Right lobe of liver (tissue), 6 donors: ENCODE results near the gene CCDC182. TPM values are rescaled to one million over a fixed set of nuclear protein-coding genes. Genes with fewer than 3 reads are reported as not detected.

Source experiments
- ATAC-seq, 4 donors: fragments of 200-7000 bp; cut with Tn5 transposase; one replicate each; pipeline ENCODE4 v1.9.1; 2020; ENCODE audit warnings: mild to moderate bottlenecking in 4 of 4, moderate library complexity in 4 of 4
- DNase-seq, 3 donors: peaks; one replicate each; pipeline ENCODE4 v3.0.0-alpha.2; 2020
- H3K27ac ChIP-seq, 3 donors: fragments of 200-600 bp; one replicate each; pipeline ENCODE4 v1.8.0; 2022
- H3K27me3 ChIP-seq, 2 donors: fragments of 200-600 bp; one replicate each; pipeline ENCODE4 v1.8.0; 2022
- H3K36me3 ChIP-seq, 4 donors: fragments of 200-600 bp; sonication (generic) in 1 of 4; one replicate each; pipeline versions ENCODE4 v1.5.1 to v1.8.0; 2017 to 2022; ENCODE audit warnings: control low read depth in 1 of 4
- H3K4me1 ChIP-seq, 4 donors: fragments of 200-600 bp; sonication (generic) in 1 of 4; one replicate each; pipeline versions ENCODE4 v1.5.1 to v1.8.0; 2017 to 2022; ENCODE audit warnings: control low read depth in 1 of 4
- H3K4me3 ChIP-seq, 3 donors: fragments of 200-600 bp; one replicate each; pipeline ENCODE4 v1.8.0; 2022
- H3K9me3 ChIP-seq, 4 donors: fragments of 200-600 bp; sonication (generic) in 1 of 4; one replicate each; pipeline versions ENCODE4 v1.5.1 to v1.8.0; 2017 to 2022; ENCODE audit warnings: control low read depth in 1 of 4
- CTCF ChIP-seq, 4 donors: fragments of 200-600 bp in 3 of 4; fragments of 450-650 bp in 1 of 4; IDR thresholded peaks; one replicate each; pipeline versions ENCODE4 v1.5.1 to v1.8.0; 2016 to 2022; ENCODE audit warnings: antibody characterized with exemption in 4 of 4, mild to moderate bottlenecking in 2 of 4
- POLR2A ChIP-seq: fragments of 450-650 bp; IDR thresholded peaks from one replicate; pipeline ENCODE4 v1.6.1; 2017; ENCODE audit warnings: antibody characterized with exemption, mild to moderate bottlenecking
- WGBS: methylation state at CpG from one replicate; pipeline ENCODE4 v1.1.6; 2018; ENCODE audit warnings: low coverage, low lambda C conversion rate; ENCODE audit not compliant: insufficient coverage; ENCODE audit errors: missing lambda C conversion rate; 5-methylcytosine and 5-hydroxymethylcytosine counted together
- intact Hi-C, 2 donors: fragments of 100-400 bp; cut with DNase I; formaldehyde crosslinking; loops; one replicate each; pipeline versions ENCODE4 v1.11.2 to v1.14.1; 2022
- total RNA-seq, 6 experiments: library from RNA; depleted of rRNA in 2 of 6; stranded (reverse); fragments of >200 nt in 2 of 6; fragmentation: NEBNext Ultra II Directional in 3 of 6; extraction: Animal tissue kit (Norgen Biotek cat#: 25700) in 3 of 6; gene quantifications; one replicate each; pipeline versions ENCODE4 v1.1.0 to v1.2.4, GENCODE V29; 2016 to 2023
- donor health status: DM: no; HTN: yes; CAD: no.
- donor health status: DM: no; HTN: no; CAD: no.
- donor health status: DM: no; HTN: no; CAD: no.
- donor health status: DM: no; HTN: yes; CAD: no.
- donor health status: DM: no; HTN: yes; CAD: no.

Gene CCDC182
- total RNA-seq, 6 experiments from 2014 or later, result not detected

- ATAC-seq, result no peak
- intact Hi-C loops, result no loop called here
Measured at GRCh38 chr17:57727630-57728175, 17.4 kb downstream of the CCDC182 start.

GRCh38 chr17:57726838-57727237 lies 18.3 kb downstream of the CCDC182 start:
- intact Hi-C loops, result no loop called here

More at GRCh38 chr17:57727630-57728175, 17.4 kb downstream of the CCDC182 start:
- Histone ChIP-seq H3K9me3 (no peaks in the 10 kb centered on the region), H3K27ac (no peak overlapping the region), H3K27me3 (no peaks in the 10 kb centered on the region), H3K4me1 (peaks cover 0 to 8% (median 0%) of the 10 kb centered on the region in 4 donors), H3K4me3 (no peak overlapping the region), H3K36me3 (no peaks in the 10 kb centered on the region)
- no peak for TF ChIP-seq POLR2A
- TF ChIP-seq CTCF (IDR thresholded peaks at IDR 0.05), result no peak
- DNase-seq, result no peak
- WGBS, result 72% methylated on average over 2 of the region's 8 CpGs

DNA sequence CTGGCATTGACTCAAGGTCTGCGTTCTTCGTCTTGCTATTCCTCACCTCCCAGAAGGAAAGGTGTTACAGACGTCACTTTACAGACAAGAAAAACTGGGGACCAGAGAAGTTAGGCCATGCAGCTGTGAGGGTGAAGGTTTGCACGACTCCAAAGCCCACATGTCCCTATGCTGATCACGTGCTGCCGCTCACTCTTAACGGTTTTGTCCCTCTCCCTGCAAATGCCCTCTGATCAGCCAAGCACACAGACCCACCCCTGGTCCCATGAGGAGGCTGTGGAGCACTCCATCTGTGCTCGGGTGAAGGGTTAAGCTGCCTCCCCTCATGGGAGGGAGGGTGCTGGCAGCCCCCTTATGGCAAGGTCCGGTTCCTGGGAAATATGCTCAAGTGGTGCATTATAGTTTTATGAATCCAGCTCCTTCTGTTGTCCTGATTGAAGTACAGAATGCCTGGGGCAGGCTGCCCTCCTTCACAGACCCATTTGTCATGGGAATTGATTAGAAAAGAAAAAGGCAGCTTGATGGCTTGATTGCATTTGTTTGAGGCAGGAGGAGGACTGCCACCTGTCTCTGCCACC lies 18.8 kb downstream of the CCDC182 start:
- H3K9me3 ChIP-seq, result no peaks in the 10 kb centered on the region
- intact Hi-C loops, result no loop called here
- ATAC-seq (no peak), DNase-seq (no peak)
- H3K4me1 ChIP-seq, result no peaks in the 10 kb centered on the region
- H3K36me3 ChIP-seq, result no peaks in the 10 kb centered on the region
- no peak overlapping the region for H3K27ac ChIP-seq
- 87% methylated on average over 7 of the region's 9 CpGs for WGBS
- H3K4me3 ChIP-seq, result no peak overlapping the region
- H3K27me3 ChIP-seq, result no peaks in the 10 kb centered on the region
- no peak for TF ChIP-seq POLR2A
- no peak for TF ChIP-seq CTCF (IDR thresholded peaks at IDR 0.05)

More at GRCh38 chr17:57726838-57727237, 18.3 kb downstream of the CCDC182 start:
- DNase-seq, result no peak
- no peak for ATAC-seq
- H3K4me3 ChIP-seq, result no peak overlapping the region
- no peaks in the 10 kb centered on the region for H3K36me3 ChIP-seq
- H3K9me3 ChIP-seq, result no peaks in the 10 kb centered on the region
- H3K27me3 ChIP-seq, result no peaks in the 10 kb centered on the region
- TF ChIP-seq POLR2A (no peak), CTCF (IDR thresholded peaks at IDR 0.05) (no peak)
- WGBS, result 40% methylated on average over 2 of the region's 5 CpGs
- H3K27ac ChIP-seq, result no peak overlapping the region
- peaks cover 0 to under 1% (median 0%) of the 10 kb centered on the region in 4 donors for H3K4me1 ChIP-seq

- Histone ChIP-seq H3K9me3 (no peaks in the 10 kb centered on the region), H3K4me3 (no peak overlapping the region), H3K27me3 (no peaks in the 10 kb centered on the region), H3K36me3 (no peaks in the 10 kb centered on the region), H3K27ac (no peak overlapping the region), H3K4me1 (no peaks in the 10 kb centered on the region)
- ATAC-seq (no peak), DNase-seq (no peak)
- TF ChIP-seq POLR2A (no peak), CTCF (IDR thresholded peaks at IDR 0.05) (no peak)
- intact Hi-C loops, result no loop called here
- no CpG with 5 or more reads among the region's 5 CpGs for WGBS
Measured at GRCh38 chr17:57724729-57725125, 20.4 kb downstream of the CCDC182 start.
